HAP-1 (cell line): ENCODE results near the gene VAV2.
A peak's percentile ranks its signal among the peaks of the same experiment; 100 is the strongest.

Experiments
- DNase-seq, 2 experiments: peaks; one replicate each; pipeline ENCODE4 v3.0.0-alpha.2; 2016 to 2020; ENCODE audit warnings: low spot score in 2 of 2
- H3K27me3 ChIP-seq: fragments of 250-450 bp; sonication (Bioruptor Pico); 2 replicates; pipeline ENCODE4 v1.5.1; 2020; ENCODE audit warnings: low read depth, mild to moderate bottlenecking, moderate library complexity
- H3K36me3 ChIP-seq: fragments of 250-450 bp; sonication (Bioruptor Pico); replicated peaks from 2 replicates; pipeline ENCODE4 v1.5.1; 2020; ENCODE audit warnings: mild to moderate bottlenecking
- H3K4me1 ChIP-seq: fragments of 250-450 bp; sonication (Bioruptor Pico); 2 replicates; pipeline ENCODE4 v1.5.1; 2020; ENCODE audit warnings: mild to moderate bottlenecking
- H3K4me3 ChIP-seq: fragments of 250-450 bp; sonication (Bioruptor Pico); 2 replicates; pipeline ENCODE4 v1.5.1; 2020; ENCODE audit warnings: mild to moderate bottlenecking, moderate library complexity
- H3K9me3 ChIP-seq: fragments of 250-450 bp; sonication (Bioruptor Pico); 2 replicates; pipeline ENCODE4 v1.5.1; 2020; ENCODE audit warnings: mild to moderate bottlenecking, moderate library complexity
- in situ Hi-C: fragments of 300-500 bp; cut with MboI; formaldehyde crosslinking; loops from 3 replicates; pipeline ENCODE4 v1.14.3; 2020; ENCODE audit warnings: low sequenced_read_pairs, inconsistent platforms, mixed read lengths

Gene VAV2

DNA sequence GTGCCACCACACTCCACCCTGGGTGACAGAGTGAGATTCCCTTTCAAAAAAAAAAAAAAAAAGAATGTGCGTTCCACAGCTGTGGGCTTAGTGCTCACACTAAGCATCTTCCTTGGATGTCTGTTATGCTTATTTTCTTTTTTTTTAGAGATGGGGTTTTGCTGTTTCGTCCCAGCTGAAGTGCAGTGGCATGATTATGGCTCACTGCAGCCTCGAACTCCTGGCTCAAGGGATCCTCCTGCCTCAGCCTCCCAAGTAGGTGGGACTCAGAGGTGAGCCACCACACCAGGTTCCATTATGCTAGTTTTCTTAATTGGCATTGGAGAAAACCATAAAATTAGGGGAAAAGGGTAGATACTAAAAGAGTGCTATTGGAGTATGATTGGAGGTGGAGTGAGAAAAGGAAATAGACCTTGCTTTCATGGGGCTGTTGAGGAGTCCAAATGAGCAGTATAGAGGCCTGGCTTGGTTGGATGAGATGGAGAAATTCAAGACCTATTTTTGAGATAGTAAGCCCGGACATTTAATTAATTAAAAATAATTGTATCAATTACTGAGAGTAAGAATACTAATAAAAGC lies 32.2 kb upstream of the VAV2 start:
- Histone ChIP-seq H3K4me1 (peaks cover 9% of the 10 kb centered on the region), H3K4me3 (peak overlapping the region; percentile 19), H3K36me3 (peaks cover 2% of the 10 kb centered on the region), H3K9me3 (peaks cover 3% of the 10 kb centered on the region; the same call in 1 of the 2 replicates), H3K27me3 (no peaks in the 10 kb centered on the region)
- DNase-seq = no peak
- in situ Hi-C loops = no loop called here

DNA sequence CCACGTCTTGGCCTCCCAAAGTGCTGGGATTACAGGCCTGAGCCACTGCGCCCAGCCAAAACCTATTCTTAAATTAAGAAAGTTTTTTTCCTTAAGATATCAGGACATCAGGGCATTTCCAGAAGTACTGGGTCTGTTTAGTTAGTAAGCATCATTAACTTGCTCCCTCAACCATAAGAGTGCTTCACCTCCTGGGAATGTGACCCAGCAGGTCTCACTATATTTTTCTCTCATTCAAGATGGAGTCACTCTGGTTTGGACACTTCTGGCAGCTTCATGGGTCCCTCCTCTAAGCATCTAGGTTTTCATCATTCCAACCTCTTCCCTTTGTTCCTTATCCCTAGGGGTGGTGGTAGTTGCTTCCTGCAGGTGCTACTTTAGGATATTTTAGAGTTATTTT lies 22.8 kb upstream of the VAV2 start:
- H3K36me3 ChIP-seq = no peaks in the 10 kb centered on the region
- no peaks in the 10 kb centered on the region for H3K4me1 ChIP-seq
- H3K9me3 ChIP-seq = peaks cover 8% of the 10 kb centered on the region
- no peak for DNase-seq
- no peak overlapping the region for H3K4me3 ChIP-seq
- H3K27me3 ChIP-seq = no peaks in the 10 kb centered on the region
- in situ Hi-C loops = no loop called here

DNA sequence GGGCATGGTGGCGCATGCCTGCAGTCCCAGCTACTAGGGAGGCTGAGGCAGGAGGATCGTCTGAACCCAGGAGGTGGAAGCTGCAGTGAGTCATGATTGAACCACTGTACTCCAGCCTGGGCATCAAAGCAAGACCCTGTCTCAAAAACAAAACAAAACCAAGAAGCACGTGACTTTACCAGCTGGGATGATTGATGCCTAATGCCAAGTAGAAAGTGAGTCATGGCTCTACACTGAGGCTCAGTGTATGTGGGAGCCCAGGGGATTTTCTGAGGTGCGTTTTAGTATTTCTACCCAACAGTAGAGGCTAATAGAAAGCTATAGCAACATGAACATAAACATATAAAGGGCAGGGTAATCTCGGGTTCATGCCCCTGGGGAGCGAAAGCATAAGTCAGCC lies 19.3 kb upstream of the VAV2 start:
- H3K4me1 ChIP-seq = no peaks in the 10 kb centered on the region
- H3K4me3 ChIP-seq = no peak overlapping the region
- H3K36me3 ChIP-seq = no peaks in the 10 kb centered on the region
- no peak for DNase-seq
- in situ Hi-C loops = no loop called here
- H3K27me3 ChIP-seq = no peaks in the 10 kb centered on the region
- H3K9me3 ChIP-seq = peaks cover 3% of the 10 kb centered on the region; the same call in 1 of the 2 replicates

DNA sequence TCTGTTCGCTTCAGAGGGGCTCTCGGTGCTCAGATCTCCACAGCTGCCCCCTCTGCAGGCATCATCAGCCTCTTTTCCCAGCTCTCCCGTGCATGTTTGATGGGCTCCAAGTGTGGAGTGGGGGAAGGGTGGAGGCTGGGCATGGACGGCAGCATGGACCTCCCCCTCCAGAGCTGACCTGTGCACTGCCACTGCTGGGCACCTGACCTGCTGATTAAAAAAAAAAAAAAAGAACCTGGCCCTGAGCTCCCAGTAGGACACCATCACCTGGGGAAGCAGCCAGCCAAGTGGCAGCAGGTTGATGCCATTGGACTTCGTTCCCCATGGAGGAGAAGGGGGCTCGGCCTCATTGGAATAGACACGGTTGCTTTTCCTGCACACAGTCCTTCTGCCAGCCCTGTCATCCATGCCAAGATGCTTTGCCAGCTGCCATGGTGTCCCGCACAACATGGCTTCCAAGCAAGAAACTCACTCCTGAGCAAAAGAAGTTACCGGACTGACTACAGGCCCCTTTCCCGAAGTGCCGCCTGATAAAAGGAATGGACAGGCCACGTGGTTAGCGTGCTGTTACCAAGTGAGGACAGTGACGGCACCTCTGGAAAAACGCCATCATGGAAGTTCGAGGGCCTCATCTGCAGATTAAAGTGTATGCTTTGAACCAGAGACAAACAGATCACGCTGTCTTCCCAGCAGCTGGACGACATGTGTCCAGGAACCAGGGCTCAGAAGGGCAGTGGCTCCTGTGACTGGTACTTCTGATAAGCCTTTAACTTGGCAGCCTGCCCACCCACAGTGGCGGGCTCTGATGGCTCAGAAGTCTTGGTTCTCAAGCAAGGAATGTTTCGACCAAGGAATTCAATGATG lies 18.4 kb upstream of the VAV2 start:
- Histone ChIP-seq H3K9me3 (peaks cover 3% of the 10 kb centered on the region; the same call in 1 of the 2 replicates), H3K36me3 (no peaks in the 10 kb centered on the region), H3K27me3 (no peaks in the 10 kb centered on the region), H3K4me3 (no peak overlapping the region), H3K4me1 (no peaks in the 10 kb centered on the region)
- no peak for DNase-seq
- in situ Hi-C loops = no loop called here

DNA sequence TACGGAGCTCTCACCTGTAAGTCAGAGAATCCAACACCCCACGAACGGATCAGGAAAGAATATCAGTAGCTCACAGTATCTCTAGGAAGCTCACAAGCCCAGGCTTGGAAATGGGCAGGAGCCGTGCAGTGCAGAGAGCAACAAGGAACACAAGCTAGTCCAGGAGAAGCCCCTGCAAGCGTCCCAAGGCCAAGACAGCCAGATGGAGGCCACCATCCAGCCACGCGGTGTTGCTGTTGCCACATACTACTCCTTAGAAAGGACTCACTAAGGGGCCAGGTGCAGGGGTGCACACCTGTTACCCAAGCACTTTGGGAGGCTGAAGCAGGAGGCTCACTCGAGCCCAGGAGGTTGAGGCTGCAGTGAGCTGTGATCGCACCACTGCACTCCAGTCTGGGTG lies 15.4 kb upstream of the VAV2 start:
- Histone ChIP-seq H3K4me3 (no peak overlapping the region), H3K4me1 (no peaks in the 10 kb centered on the region), H3K27me3 (no peaks in the 10 kb centered on the region), H3K36me3 (no peaks in the 10 kb centered on the region), H3K9me3 (peaks cover 3% of the 10 kb centered on the region; the same call in 1 of the 2 replicates)
- DNase-seq = no peak
- in situ Hi-C loops = no loop called here

DNA sequence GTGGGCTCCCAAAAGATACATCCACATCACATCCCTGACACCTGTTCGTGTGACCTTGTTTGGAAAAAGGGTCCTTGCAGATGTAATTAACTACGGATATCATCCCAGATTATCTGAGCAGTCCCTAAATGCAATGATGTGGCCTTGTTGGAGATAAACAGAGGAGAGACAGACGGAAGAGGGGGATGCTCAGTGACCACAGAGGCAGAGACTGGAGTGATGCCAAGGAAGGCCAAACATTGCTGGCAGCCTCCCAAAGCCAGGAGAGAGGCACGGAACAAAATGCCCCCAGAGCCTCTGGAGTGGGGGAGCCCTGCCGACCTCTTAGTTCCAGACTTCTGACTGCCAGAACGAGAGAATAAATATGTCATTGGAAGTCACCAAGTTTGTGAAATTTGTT lies 15.0 kb upstream of the VAV2 start:
- peaks cover 3% of the 10 kb centered on the region; the same call in 1 of the 2 replicates for H3K9me3 ChIP-seq
- H3K27me3 ChIP-seq = no peaks in the 10 kb centered on the region
- in situ Hi-C loops = no loop called here
- no peaks in the 10 kb centered on the region for H3K36me3 ChIP-seq
- DNase-seq = no peak
- no peak overlapping the region for H3K4me3 ChIP-seq
- H3K4me1 ChIP-seq = no peaks in the 10 kb centered on the region

DNA sequence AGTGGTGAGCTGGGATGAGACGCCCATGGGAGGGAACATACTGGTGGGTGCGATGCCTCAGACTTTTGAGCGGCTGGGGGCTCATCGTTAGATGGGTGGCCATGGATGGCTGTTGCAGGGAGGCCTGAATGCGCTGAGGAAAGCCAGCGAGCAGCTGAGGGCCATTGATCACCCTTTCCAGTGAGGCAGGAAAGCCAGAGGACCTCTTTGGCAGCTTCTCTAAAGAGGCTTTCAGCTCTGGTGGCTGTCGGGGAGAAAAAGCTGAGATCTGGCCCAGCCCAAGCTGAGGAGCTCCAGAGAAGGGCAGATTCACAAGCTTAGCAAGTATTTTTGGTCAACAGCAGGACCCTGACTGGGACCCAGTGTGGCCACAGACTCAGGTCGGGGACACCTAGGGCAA lies 13.3 kb upstream of the VAV2 start:
- DNase-seq = no peak
- in situ Hi-C loops = no loop called here
- no peaks in the 10 kb centered on the region for H3K9me3 ChIP-seq
- H3K27me3 ChIP-seq = no peaks in the 10 kb centered on the region
- no peaks in the 10 kb centered on the region for H3K4me1 ChIP-seq
- H3K4me3 ChIP-seq = no peak overlapping the region
- H3K36me3 ChIP-seq = no peaks in the 10 kb centered on the region

DNA sequence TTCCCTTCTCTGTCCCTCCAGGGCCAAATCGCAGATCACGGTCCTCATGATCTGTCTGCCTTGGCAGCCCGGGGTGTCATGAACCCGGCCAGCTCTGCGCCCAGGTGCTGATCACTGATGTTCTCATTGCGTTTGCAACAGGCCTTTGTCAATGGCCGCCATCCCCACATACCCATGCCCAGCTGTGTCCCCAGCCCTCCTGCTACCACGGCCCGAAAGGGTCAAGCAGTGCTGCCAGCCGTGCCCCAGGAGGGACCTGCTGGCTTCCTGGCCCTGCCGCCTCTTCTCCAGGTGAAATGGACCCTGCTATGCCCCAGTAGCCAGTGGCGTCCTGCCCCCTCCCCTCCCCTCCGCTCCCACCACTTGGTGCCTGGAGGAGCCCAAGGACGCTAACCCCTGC lies 12.8 kb upstream of the VAV2 start:
- Histone ChIP-seq H3K9me3 (no peaks in the 10 kb centered on the region), H3K36me3 (no peaks in the 10 kb centered on the region), H3K4me1 (no peaks in the 10 kb centered on the region), H3K27me3 (no peaks in the 10 kb centered on the region), H3K4me3 (no peak overlapping the region)
- DNase-seq = no peak
- in situ Hi-C loops = no loop called here

DNA sequence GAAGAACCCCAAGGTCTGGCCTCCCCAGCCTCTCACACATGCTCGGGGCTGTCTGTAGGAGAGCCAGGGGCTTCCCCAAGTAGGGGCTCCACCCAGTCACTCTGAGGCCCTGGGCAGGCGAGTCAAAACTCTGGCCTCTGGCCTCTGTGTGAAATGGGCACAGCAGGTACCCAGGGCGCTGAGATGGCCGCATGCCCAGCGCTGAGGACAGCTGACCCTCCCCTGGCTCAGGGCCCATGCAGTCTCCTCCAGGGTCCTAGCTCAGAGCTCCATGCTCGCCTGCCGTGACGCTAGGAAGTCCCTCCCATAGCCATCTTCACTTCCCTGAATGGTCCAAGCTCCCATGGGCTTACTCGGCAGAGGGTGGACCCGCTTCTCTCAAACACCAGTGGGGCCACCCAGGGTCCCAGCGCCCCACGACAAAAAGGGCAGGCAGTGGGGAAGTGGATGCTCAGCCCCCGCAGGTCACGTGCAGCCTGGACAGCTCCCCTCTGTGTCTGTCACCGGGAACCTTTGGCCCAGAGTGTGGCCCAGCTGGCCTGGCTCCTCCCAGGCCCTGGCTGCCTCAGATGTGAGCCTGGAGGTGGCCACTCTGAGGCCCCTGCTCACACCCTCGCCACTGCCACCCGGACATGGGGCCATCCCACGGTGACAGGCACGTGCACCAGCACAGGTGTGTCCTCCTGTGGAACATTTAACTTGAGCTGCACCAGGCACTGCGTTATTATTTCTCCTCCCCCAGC lies 12.2 kb upstream of the VAV2 start:
- Histone ChIP-seq H3K36me3 (no peaks in the 10 kb centered on the region), H3K9me3 (no peaks in the 10 kb centered on the region), H3K27me3 (no peaks in the 10 kb centered on the region), H3K4me1 (no peaks in the 10 kb centered on the region), H3K4me3 (no peak overlapping the region)
- DNase-seq = no peak
- in situ Hi-C loops = no loop called here

DNA sequence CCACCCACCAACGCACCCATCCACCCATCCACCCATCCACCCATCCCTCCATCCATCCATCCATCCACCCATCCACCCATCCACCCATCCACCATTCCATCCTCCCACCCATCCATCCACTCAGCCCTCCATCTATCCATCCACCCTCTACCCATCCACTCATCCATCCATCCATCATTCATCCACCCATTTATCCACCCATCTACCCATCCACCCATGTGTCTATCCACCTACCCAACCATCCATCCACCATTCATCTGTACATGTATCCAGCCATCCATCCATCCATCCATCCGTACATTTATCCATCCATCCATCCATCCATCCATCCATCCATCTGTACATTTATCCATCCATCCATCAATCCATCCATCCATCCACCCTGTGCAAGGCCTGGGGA lies 11.1 kb upstream of the VAV2 start:
- H3K9me3 ChIP-seq = no peaks in the 10 kb centered on the region
- no peaks in the 10 kb centered on the region for H3K36me3 ChIP-seq
- no peak overlapping the region for H3K4me3 ChIP-seq
- H3K27me3 ChIP-seq = no peaks in the 10 kb centered on the region
- in situ Hi-C loops = no loop called here
- no peak for DNase-seq
- H3K4me1 ChIP-seq = no peaks in the 10 kb centered on the region

DNA sequence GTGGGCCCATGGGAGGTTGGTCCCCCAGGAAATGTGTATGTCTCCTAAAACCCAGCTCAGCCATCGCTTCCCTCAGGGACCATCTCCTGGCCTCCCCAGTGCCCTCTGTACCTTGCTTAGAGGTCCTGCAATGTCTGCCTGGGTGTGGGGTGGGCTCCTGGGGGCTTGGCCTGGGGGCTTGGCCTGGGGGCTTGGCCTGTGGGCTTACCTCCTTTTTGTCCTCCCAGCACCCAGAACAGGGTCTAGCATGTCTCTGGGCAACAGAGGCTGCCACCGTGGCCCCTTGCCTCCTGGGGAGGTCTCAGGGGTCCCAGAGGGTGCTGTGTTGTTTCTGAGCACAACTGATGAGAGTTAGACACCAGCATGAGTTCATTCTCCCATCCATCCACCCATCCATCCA lies 10.7 kb upstream of the VAV2 start:
- Histone ChIP-seq H3K9me3 (no peaks in the 10 kb centered on the region), H3K27me3 (no peaks in the 10 kb centered on the region), H3K36me3 (no peaks in the 10 kb centered on the region), H3K4me1 (no peaks in the 10 kb centered on the region), H3K4me3 (no peak overlapping the region)
- in situ Hi-C loops = no loop called here
- no peak for DNase-seq

DNA sequence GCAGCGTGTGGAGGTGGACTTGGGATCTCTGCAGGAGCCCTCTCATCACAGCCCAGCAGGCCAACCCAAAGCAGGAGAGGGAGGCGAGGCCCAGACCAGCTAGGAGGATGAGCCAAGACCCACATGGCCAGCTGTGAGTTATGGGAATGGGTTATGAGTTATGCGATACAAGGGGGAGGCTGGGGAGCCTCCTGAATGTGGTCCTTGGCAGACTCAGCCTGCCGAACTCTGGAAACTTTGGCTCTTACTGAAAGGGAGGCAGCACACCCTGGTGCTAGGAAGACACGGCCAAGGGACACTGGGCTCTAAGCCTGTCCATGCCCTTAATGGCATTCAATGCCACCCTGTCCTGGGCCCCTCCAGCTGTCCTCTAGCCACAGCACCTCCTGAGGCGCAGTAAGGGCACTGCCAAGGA lies 7.7 kb upstream of the VAV2 start:
- Histone ChIP-seq H3K4me1 (no peaks in the 10 kb centered on the region), H3K9me3 (no peaks in the 10 kb centered on the region), H3K4me3 (no peak overlapping the region), H3K36me3 (no peaks in the 10 kb centered on the region), H3K27me3 (no peaks in the 10 kb centered on the region)
- in situ Hi-C loops = no loop called here
- DNase-seq = no peak

DNA sequence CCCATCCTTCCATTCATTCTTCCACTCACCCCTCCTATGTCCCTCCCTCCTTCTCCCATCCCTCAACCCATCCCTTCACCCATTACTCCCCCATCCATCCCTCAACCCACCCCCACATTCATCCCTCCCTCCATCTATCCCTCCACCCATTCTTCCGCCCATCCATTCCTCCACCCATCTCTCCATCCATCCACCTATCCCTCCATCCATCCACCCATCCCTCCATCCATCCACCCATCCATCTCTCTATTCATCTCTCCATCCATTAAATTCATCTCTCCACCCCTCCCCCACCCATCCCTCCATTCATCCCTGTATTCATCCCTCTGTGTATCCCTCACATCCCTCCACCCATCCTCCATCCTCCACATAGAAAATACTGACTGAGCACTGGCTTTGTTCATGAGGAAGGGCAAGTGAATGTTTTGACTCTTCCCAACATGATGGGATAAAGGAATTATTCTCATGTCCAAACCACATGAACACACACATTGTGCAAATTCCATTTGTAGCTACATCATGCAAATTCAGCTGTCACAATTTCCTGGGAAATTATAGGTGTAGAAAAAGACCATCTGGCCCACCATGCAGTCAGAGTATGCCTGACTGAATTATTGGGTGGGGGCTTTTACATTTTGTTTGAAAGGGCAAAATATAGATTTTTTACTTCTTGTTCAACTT lies 6.9 kb upstream of the VAV2 start:
- DNase-seq = no peak
- Histone ChIP-seq H3K4me3 (no peak overlapping the region), H3K27me3 (no peaks in the 10 kb centered on the region), H3K4me1 (peaks cover 2% of the 10 kb centered on the region; the same call in 1 of the 2 replicates), H3K9me3 (no peaks in the 10 kb centered on the region), H3K36me3 (no peaks in the 10 kb centered on the region)
- in situ Hi-C loops = no loop called here
